ENCODE measurements around the gene EFNA5.

The EFNA5 gene

DNA sequence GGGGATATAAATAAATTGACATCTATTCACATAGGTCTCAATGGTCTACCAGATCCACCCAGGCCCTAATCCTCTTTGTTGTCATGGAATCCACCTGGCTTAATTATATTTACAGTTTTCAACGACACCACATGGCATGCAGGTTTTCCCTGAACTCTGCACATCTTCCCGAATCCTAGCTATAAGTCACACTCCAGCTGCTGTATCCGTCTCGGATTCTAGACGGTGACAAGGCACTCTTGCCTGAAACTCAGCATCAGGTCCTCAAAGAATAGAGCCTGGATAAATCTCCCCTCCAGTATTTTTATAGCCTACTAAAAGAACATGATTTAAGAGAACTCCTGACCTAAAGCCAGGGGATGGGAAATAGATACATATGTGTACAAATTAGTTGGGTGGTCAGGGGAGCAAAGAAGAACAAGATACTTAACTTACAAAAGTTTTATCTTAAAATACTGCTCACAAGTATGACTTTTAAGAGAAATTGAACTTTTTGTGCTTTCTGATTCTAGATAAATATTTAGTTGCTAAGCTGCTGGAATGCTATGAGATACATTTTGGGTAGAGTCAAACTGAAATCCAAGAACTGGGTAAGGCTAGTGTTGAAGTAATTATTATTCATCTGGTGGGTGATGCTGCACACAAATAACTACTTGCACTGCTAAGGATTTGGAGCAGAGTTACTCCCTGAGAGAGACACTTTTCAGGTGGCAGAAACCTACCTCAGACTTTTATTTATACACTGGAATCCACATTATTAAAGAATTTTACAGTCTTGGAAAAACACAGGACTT lies 187.3 kb downstream of the EFNA5 start:
- Mint-ChIP-seq H3K36me3 (ENCODE audit: insufficient read depth) (peaks cover 6% of the 10 kb centered on the region), H3K4me3 (no peak overlapping the region), H3K27me3 (no peaks in the 10 kb centered on the region), H3K27ac (ENCODE audit: low read depth) (no peak overlapping the region), H3K4me1 (peaks cover 45% of the 10 kb centered on the region), H3K9me3 (peaks cover 11% of the 10 kb centered on the region)
- ATAC-seq (replicated peaks; ENCODE audit: extremely low read depth, poor library complexity, severe bottlenecking), result no peak
- no peak for DNase-seq (ENCODE audit: low spot score in 2 of 2)

DNA sequence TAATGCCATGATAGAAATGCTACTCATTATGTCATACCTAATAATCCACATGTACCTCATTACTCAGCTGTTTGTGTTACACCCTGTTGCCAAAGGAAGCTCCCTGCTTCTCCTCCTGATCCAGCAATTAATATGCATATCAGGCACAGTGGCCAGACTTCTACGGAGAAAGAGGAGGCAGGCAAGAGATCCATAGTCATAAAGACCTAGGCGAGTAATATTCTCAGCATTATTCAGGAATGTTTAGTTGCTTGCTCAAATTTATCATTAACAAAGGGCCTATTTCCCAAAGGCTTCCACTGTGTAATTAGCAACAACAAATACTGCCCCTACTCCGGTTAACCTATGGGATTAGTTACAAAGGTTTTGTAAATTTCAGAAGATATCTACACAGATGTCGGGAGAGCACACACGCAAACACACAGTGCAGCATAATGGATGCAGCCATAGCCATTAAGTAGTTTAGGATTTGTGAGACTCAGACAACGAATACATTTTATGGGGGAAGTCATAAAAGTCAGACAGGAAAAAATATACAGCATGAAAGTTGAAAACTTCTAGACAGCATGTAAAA lies 192.6 kb downstream of the EFNA5 start:
- H3K27ac Mint-ChIP-seq (ENCODE audit: low read depth), result peak overlapping the region; percentile 99
- no peaks in the 10 kb centered on the region for H3K27me3 Mint-ChIP-seq
- no peak overlapping the region for H3K4me3 Mint-ChIP-seq
- H3K4me1 Mint-ChIP-seq, result peaks cover 40% of the 10 kb centered on the region
- H3K36me3 Mint-ChIP-seq (ENCODE audit: insufficient read depth), result peaks cover 11% of the 10 kb centered on the region
- no peak for ATAC-seq (replicated peaks; ENCODE audit: extremely low read depth, poor library complexity, severe bottlenecking)
- DNase-seq (ENCODE audit: low spot score in 2 of 2), result no peak
- no peaks in the 10 kb centered on the region for H3K9me3 Mint-ChIP-seq

DNA sequence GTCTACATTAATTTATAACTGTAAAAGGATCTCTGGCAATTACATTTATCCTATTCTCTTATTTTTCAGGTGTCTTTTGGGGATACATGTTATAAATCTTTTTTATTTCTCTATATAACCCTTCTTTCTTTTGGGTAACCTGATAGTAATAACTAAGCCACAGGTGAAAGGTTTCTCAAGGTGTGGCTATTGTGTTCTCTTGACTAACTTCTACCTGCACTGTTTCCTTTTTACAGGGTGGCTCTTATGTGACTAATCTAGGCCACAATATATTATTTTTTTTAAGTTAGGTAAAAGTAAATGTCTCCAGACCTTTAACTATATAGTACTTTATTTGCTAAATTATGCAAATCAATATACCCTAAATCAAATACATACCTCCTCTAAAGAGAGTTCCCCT lies 193.2 kb downstream of the EFNA5 start:
- Mint-ChIP-seq H3K27me3 (no peaks in the 10 kb centered on the region), H3K4me1 (peaks cover 46% of the 10 kb centered on the region), H3K27ac (ENCODE audit: low read depth) (peak overlapping the region; percentile 99), H3K9me3 (no peaks in the 10 kb centered on the region), H3K4me3 (no peak overlapping the region), H3K36me3 (ENCODE audit: insufficient read depth) (peaks cover 11% of the 10 kb centered on the region)
- no peak for ATAC-seq (replicated peaks; ENCODE audit: extremely low read depth, poor library complexity, severe bottlenecking)
- no peak for DNase-seq (ENCODE audit: low spot score in 2 of 2)

DNA sequence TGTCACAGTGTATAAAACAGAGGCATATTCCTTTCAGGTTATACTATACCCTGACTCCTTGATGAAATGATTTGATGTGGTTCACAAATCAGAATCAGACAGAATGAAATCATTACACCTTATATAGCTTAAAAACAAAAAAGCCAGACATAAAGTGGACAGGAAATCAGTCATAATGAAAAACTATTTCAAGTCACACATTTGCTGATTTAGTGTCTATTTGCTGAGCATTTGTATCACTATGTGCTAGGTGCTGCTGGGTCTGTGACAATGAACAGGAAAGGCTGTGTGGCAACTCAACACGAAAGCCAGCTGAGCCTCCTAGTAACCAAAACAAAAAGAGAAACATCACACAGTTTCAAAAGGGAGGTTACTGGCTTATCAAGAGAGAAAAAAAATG lies 194.0 kb downstream of the EFNA5 start:
- Mint-ChIP-seq H3K36me3 (ENCODE audit: insufficient read depth) (peaks cover 11% of the 10 kb centered on the region), H3K4me1 (peaks cover 48% of the 10 kb centered on the region), H3K27ac (ENCODE audit: low read depth) (peak overlapping the region; percentile 99), H3K9me3 (no peaks in the 10 kb centered on the region), H3K27me3 (no peaks in the 10 kb centered on the region), H3K4me3 (peak overlapping the region; percentile 67)
- DNase-seq (ENCODE audit: low spot score in 2 of 2), result peak in 1 of 2 donors; percentile 67
- peak; percentile 81 for ATAC-seq (replicated peaks; ENCODE audit: extremely low read depth, poor library complexity, severe bottlenecking)

DNA sequence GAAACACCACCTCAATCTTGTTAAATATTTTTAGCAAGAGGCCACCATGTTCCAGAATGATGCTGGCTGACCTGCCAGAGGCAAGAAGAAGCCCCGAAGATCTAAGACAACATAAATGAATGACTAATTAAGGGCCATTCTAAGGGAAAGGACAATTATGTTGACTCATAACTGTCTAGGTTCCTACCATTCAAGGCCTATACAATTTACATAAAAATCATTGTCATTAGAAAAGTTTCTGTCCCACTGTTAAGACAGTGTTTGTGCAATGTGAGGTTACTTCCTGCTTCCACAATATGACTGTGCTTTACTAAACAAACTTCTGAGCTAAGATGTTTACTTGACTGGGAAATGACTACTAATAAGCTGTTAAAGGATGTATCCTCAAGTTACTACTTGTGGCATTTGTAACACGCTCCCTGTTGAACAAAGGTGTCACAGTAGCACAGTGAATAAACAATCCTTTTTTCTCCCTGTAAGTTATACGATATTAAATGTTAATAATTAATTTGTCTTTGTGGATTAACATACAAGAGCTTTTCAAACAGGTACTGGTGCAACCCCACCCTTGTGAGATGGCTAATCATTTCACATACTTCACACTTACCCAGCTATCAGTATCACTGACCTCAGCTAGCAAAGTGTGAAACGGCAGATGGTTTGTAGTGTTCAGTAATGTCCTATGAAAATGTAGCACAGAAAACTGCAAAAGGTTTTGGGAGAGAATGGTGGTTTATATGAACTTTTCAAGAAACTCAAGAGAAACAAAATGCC lies 195.8 kb downstream of the EFNA5 start:
- Mint-ChIP-seq H3K9me3 (no peaks in the 10 kb centered on the region), H3K36me3 (ENCODE audit: insufficient read depth) (peaks cover 11% of the 10 kb centered on the region), H3K4me1 (peaks cover 46% of the 10 kb centered on the region), H3K27me3 (no peaks in the 10 kb centered on the region), H3K4me3 (peak overlapping the region; percentile 62), H3K27ac (ENCODE audit: low read depth) (peak overlapping the region; percentile 99)
- ATAC-seq (replicated peaks; ENCODE audit: extremely low read depth, poor library complexity, severe bottlenecking) (peak; percentile 40), DNase-seq (ENCODE audit: low spot score in 2 of 2) (peak in 1 of 2 donors; percentile 14)

DNA sequence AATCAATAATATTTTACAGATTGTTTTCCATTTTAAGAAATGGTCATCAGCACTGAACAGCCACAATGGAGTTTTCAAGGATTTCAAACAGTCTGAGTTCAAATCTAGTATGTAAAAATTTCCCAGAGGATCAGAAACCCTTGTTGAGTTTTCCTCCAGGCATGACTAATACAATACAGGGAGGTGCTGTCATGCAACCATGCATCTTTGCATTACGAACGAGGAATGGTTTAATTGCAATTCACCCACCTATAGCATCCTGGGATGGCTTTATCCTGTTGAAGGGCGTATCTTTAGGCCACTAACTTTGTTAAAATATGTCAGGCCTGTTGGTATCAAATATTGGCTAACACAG lies 196.4 kb downstream of the EFNA5 start:
- H3K4me1 Mint-ChIP-seq, result peaks cover 52% of the 10 kb centered on the region
- peaks cover 13% of the 10 kb centered on the region for H3K36me3 Mint-ChIP-seq (ENCODE audit: insufficient read depth)
- H3K27ac Mint-ChIP-seq (ENCODE audit: low read depth), result peak overlapping the region; percentile 99

DNA sequence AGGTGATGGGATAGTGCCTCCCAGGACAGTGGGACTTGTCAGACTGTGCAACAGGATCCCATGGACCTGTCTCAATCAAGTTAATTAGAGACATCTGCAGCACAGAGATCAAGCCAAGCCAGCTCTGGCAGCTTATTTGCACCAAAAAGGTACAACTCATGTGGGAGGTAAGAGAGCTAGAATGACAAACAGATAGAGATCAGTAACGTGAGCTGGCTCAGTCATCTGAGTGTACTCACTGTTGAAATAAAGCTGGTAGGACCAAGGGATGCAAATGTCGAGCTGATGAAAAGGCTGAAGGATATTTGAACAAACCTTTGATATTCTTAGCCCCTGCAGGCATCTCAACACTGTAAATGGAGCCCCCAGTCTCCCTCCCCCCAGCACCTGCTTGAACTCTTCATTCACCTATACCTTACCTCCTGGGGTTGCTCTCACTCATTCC lies 198.1 kb downstream of the EFNA5 start:
- ATAC-seq (replicated peaks; ENCODE audit: extremely low read depth, poor library complexity, severe bottlenecking), result no peak
- Mint-ChIP-seq H3K27ac (ENCODE audit: low read depth) (peak overlapping the region; percentile 82), H3K9me3 (no peaks in the 10 kb centered on the region), H3K4me3 (peak overlapping the region; percentile 23), H3K27me3 (no peaks in the 10 kb centered on the region), H3K4me1 (peaks cover 56% of the 10 kb centered on the region), H3K36me3 (ENCODE audit: insufficient read depth) (peaks cover 13% of the 10 kb centered on the region)
- DNase-seq (ENCODE audit: low spot score in 2 of 2), result no peak

More for the DNA sequence above, 196.4 kb downstream of the EFNA5 start:
- Mint-ChIP-seq H3K27me3 (no peaks in the 10 kb centered on the region), H3K4me3 (peak overlapping the region; percentile 62), H3K9me3 (no peaks in the 10 kb centered on the region)
- peak in 1 of 2 donors; percentile 19 for DNase-seq (ENCODE audit: low spot score in 2 of 2)
- peak; percentile 31 for ATAC-seq (replicated peaks; ENCODE audit: extremely low read depth, poor library complexity, severe bottlenecking)

DNA sequence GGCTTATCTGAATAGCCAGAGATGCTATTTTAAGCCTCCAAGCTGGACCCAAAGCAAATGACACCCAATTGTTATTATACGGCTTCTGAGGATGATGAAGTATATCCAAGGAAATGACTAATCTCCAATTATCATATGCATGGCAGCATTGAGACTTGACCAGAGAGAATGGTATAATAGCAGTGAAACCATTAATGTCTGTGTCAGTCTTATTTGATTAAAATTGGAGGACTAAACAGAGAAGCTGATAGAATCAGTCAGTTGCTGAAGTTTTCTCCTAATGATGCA lies 200.5 kb downstream of the EFNA5 start:
- H3K9me3 Mint-ChIP-seq, result no peaks in the 10 kb centered on the region

DNA sequence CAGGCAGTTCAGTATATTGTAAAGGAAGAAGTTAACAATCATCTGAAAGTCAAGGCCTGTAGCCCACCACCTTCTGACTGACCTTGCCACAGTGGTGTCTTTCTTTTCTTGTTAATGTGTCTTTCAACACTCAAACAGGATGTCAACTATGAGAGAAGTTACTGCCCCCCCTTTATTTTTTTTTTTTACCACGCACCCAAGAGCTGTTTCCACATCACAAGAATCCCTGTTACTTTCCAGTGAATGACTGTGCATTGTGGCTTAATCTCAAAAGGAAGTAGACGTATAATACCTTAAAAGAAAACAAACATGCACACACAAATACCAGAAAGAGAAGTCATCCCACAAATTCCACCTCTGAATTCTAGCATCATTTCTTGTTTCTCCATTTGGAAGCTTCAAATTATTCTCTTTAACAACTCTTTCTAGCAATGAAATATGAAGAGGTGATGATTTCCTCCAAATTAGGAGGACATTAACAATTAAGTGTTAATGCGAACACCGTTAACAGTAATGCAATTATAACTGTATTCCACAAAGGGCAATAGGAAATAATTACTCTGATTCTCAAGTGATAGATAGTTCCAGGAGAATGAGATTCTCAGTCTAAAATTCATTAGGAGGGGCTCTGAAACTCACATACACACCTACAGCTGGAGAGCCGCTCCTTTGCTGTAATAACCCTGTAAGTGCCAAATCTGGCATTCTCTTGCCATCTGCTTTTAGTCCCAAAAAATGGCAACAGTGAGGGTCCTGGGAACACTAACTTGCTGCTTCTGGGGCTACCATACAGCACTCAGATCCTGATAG lies 201.0 kb downstream of the EFNA5 start:
- H3K36me3 Mint-ChIP-seq (ENCODE audit: insufficient read depth), result peaks cover 4% of the 10 kb centered on the region
- peaks cover 53% of the 10 kb centered on the region for H3K4me1 Mint-ChIP-seq
- H3K9me3 Mint-ChIP-seq, result no peaks in the 10 kb centered on the region
- DNase-seq (ENCODE audit: low spot score in 2 of 2), result peak in 1 of 2 donors; percentile 16
- no peaks in the 10 kb centered on the region for H3K27me3 Mint-ChIP-seq
- ATAC-seq (replicated peaks; ENCODE audit: extremely low read depth, poor library complexity, severe bottlenecking), result peak; percentile 56
- peak overlapping the region; percentile 50 for H3K4me3 Mint-ChIP-seq
- H3K27ac Mint-ChIP-seq (ENCODE audit: low read depth), result peak overlapping the region; percentile 91

More for the DNA sequence above, 200.5 kb downstream of the EFNA5 start:
- Mint-ChIP-seq H3K4me3 (no peak overlapping the region), H3K27me3 (no peaks in the 10 kb centered on the region), H3K36me3 (ENCODE audit: insufficient read depth) (peaks cover 5% of the 10 kb centered on the region), H3K4me1 (peaks cover 56% of the 10 kb centered on the region), H3K27ac (ENCODE audit: low read depth) (peak overlapping the region; percentile 91)
- DNase-seq (ENCODE audit: low spot score in 2 of 2) (no peak), ATAC-seq (replicated peaks; ENCODE audit: extremely low read depth, poor library complexity, severe bottlenecking) (no peak)

DNA sequence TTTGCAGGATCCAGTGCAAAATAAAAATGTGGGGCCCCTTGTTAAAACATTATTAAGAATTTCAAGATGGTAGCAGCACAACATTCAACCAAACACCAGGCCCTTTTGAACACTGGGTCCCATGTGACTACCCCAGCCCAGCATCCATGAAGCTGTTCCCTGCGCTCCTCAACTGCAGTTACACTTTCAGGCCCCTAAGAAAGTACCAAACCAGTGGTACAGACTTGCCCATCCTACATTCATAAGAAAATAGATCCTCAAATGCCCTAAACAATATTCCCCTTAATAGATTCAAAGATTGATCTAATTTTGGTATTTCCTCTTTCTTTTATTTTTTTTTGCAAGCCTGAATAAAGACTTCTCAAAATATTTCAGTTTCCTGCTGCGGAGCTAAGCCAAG lies 201.7 kb downstream of the EFNA5 start:
- ATAC-seq (replicated peaks; ENCODE audit: extremely low read depth, poor library complexity, severe bottlenecking), result no peak
- no peaks in the 10 kb centered on the region for H3K9me3 Mint-ChIP-seq
- H3K27me3 Mint-ChIP-seq, result no peaks in the 10 kb centered on the region
- peak overlapping the region; percentile 50 for H3K4me3 Mint-ChIP-seq
- peaks cover 4% of the 10 kb centered on the region for H3K36me3 Mint-ChIP-seq (ENCODE audit: insufficient read depth)
- peaks cover 57% of the 10 kb centered on the region for H3K4me1 Mint-ChIP-seq
- no peak for DNase-seq (ENCODE audit: low spot score in 2 of 2)
- peak overlapping the region; percentile 91 for H3K27ac Mint-ChIP-seq (ENCODE audit: low read depth)

DNA sequence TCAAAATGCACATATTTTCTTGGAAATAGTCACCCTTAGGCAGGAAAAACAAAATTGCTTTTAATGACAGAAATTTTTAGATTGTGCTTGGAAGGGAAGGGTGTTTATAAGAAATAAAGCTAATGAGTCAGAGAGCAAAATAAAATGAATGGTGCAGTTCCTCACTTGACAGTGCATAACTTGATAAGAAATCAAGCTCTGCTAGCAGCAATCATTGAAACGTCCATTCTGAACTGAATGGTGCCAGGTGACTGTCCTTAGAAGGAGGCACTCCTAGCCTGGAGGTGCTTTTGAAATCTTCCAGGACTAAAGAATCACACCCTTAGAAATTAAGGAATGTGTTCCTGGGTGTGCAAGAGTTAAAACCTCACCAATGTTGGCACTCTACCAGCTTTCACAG lies 202.5 kb downstream of the EFNA5 start:
- H3K27ac Mint-ChIP-seq (ENCODE audit: low read depth), result peak overlapping the region; percentile 93
- DNase-seq (ENCODE audit: low spot score in 2 of 2), result no peak
- peaks cover 4% of the 10 kb centered on the region for H3K36me3 Mint-ChIP-seq (ENCODE audit: insufficient read depth)
- no peak for ATAC-seq (replicated peaks; ENCODE audit: extremely low read depth, poor library complexity, severe bottlenecking)
- H3K27me3 Mint-ChIP-seq, result no peaks in the 10 kb centered on the region
- H3K9me3 Mint-ChIP-seq, result no peaks in the 10 kb centered on the region
- no peak overlapping the region for H3K4me3 Mint-ChIP-seq
- peaks cover 59% of the 10 kb centered on the region for H3K4me1 Mint-ChIP-seq

Data from central memory CD8-positive, alpha-beta T cell (primary cell).